Progenitor cell of endocrine pancreas (in vitro differentiated cells): ENCODE measurements around the gene KIF16B. TPM values are rescaled to one million over a fixed set of nuclear protein-coding genes. Genes with fewer than 3 reads are reported as not detected.

Experiments
- DNase-seq: peaks from one replicate; pipeline ENCODE4 v3.0.0; 2021; ENCODE audit warnings: low spot score; ENCODE audit not compliant: unreplicated experiment
- H3K27ac Mint-ChIP-seq: 2 replicates; pipeline ENCODE4 v1.8.0; 2021; ENCODE audit warnings: mild to moderate bottlenecking, moderate library complexity, mixed read lengths
- H3K27me3 Mint-ChIP-seq: 2 replicates; pipeline ENCODE4 v1.8.0; 2021; ENCODE audit warnings: mixed read lengths
- H3K36me3 Mint-ChIP-seq: 2 replicates; pipeline ENCODE4 v1.8.0; 2022; ENCODE audit warnings: mixed read lengths; ENCODE audit not compliant: insufficient read depth
- H3K4me1 Mint-ChIP-seq: 2 replicates; pipeline ENCODE4 v1.8.0; 2021; ENCODE audit warnings: low read depth, mixed read lengths
- H3K4me3 Mint-ChIP-seq: 2 replicates; pipeline ENCODE4 v1.8.0; 2021; ENCODE audit warnings: low read depth, mild to moderate bottlenecking, moderate library complexity, mixed read lengths
- H3K9me3 Mint-ChIP-seq: 2 replicates; pipeline ENCODE4 v1.8.0; 2021; ENCODE audit warnings: low read depth, mixed read lengths
- CTCF ChIP-seq: fragments of 200-600 bp; sonication (generic); IDR thresholded peaks from one replicate; pipeline ENCODE4 v1.5.0; 2021; ENCODE audit warnings: antibody characterized with exemption, mild to moderate bottlenecking; ENCODE audit not compliant: unreplicated experiment
- long read RNA-seq: library from polyadenylated mRNA; unstranded; transcript quantifications from one replicate; pipeline ENCODE4 v2.0.0, GENCODE V29; 2020
- total RNA-seq: library from RNA; stranded (reverse); gene quantifications from 2 replicates; pipeline ENCODE4 v1.2.1, GENCODE V29; 2021

The KIF16B gene
- 10.8 and 13.0 TPM in 2 replicates for total RNA-seq
- long read RNA-seq, partial matches to known transcripts: 82 of 95 reads
- long read RNA-seq, other reads (novel, unspliced or antisense): 13 of 95 reads

GRCh38 chr20:16573001-16573965 is at the start of gene KIF16B:
Gene KIF16B (minus strand): TSS chr20:16573448. CDS start chr20:16573275, 173 bp downstream.
- H3K36me3 Mint-ChIP-seq: no peaks in the 10 kb centered on the region
- H3K4me1 Mint-ChIP-seq: peaks cover 27% of the 10 kb centered on the region
- DNase-seq: peak; percentile 96
- H3K9me3 Mint-ChIP-seq: no peaks in the 10 kb centered on the region
- no peak for TF ChIP-seq CTCF
- H3K4me3 Mint-ChIP-seq: peak within 1 kb of the TSS; percentile 82
- peaks cover 4% of the 10 kb centered on the region for H3K27me3 Mint-ChIP-seq
- H3K27ac Mint-ChIP-seq: peak within 1 kb of the TSS; percentile 91

GRCh38 chr20:16622501-16622900 is 49.3 kb upstream of the KIF16B start:
- no peak overlapping the region for H3K27ac Mint-ChIP-seq
- H3K36me3 Mint-ChIP-seq: no peaks in the 10 kb centered on the region
- H3K4me3 Mint-ChIP-seq: no peak overlapping the region
- H3K9me3 Mint-ChIP-seq: peaks cover 6% of the 10 kb centered on the region
- H3K27me3 Mint-ChIP-seq: no peaks in the 10 kb centered on the region
- no peak for TF ChIP-seq CTCF
- H3K4me1 Mint-ChIP-seq: peaks cover 13% of the 10 kb centered on the region
- DNase-seq: no peak

- no peaks in the 10 kb centered on the region for H3K27me3 Mint-ChIP-seq
- no peak for TF ChIP-seq CTCF
Observed at GRCh38 chr20:16621435-16622141, 48.3 kb upstream of the KIF16B start.

GRCh38 chr20:16620961-16621360 is 47.7 kb upstream of the KIF16B start:
- H3K4me1 Mint-ChIP-seq: peaks cover 13% of the 10 kb centered on the region
- TF ChIP-seq CTCF: no peak
- H3K4me3 Mint-ChIP-seq: no peak overlapping the region
- H3K27ac Mint-ChIP-seq: no peak overlapping the region
- H3K9me3 Mint-ChIP-seq: peaks cover 12% of the 10 kb centered on the region
- no peak for DNase-seq
- no peaks in the 10 kb centered on the region for H3K36me3 Mint-ChIP-seq
- no peaks in the 10 kb centered on the region for H3K27me3 Mint-ChIP-seq

More at GRCh38 chr20:16621435-16622141, 48.3 kb upstream of the KIF16B start:
- H3K27ac Mint-ChIP-seq: no peak overlapping the region
- peaks cover 10% of the 10 kb centered on the region for H3K9me3 Mint-ChIP-seq
- H3K36me3 Mint-ChIP-seq: no peaks in the 10 kb centered on the region
- DNase-seq: no peak
- H3K4me1 Mint-ChIP-seq: peaks cover 13% of the 10 kb centered on the region
- no peak overlapping the region for H3K4me3 Mint-ChIP-seq

GRCh38 chr20:16619953-16620352 is 46.7 kb upstream of the KIF16B start:
- Mint-ChIP-seq H3K27me3 (no peaks in the 10 kb centered on the region), H3K9me3 (peaks cover 12% of the 10 kb centered on the region), H3K4me3 (no peak overlapping the region), H3K27ac (no peak overlapping the region), H3K36me3 (no peaks in the 10 kb centered on the region), H3K4me1 (peaks cover 13% of the 10 kb centered on the region)
- DNase-seq: no peak
- no peak for TF ChIP-seq CTCF
